OCI-LY7 (cell line): ENCODE measurements around the gene LRFN2.

Source experiments
- CTCF ChIP-seq: fragments of 200-600 bp; sonication (generic); conservative IDR thresholded peaks from 2 replicates; pipeline ENCODE4 v1.5.1; 2014; ENCODE audit warnings: mild to moderate bottlenecking, antibody characterized with exemption, low read length, moderate library complexity, mixed read lengths
- EZH2phosphoT487 ChIP-seq: fragments of 200-600 bp; sonication (generic); IDR thresholded peaks from 2 replicates; pipeline ENCODE4 v1.6.1; 2018; ENCODE audit warnings: low read depth, borderline replicate concordance, mild to moderate bottlenecking, mixed run types, antibody characterized with exemption, low read length, moderate library complexity, mixed read lengths

GRCh38 chr6:40585223-40585622 is 1.9 kb downstream of the LRFN2 start:
- no peak for TF ChIP-seq CTCF
- TF ChIP-seq EZH2phosphoT487: no peak
